H1 (cell line): ENCODE data around the gene PGBD5. TPM values are rescaled to one million over a fixed set of nuclear protein-coding genes. Genes with fewer than 3 reads are reported as not detected.

Experiments used
- CTCF ChIA-PET: fragments of 300-600 bp; sonication (Branson Sonifier 250); formaldehyde crosslinking; loops from one replicate; lab custom pipeline; 2021; ENCODE audit not compliant: partially characterized antibody; lab: Charles Lee
- POLR2A ChIA-PET: fragments of 300-600 bp; sonication (Branson Sonifier 250); formaldehyde crosslinking; loops from one replicate; lab custom pipeline; 2021; ENCODE audit warnings: inconsistent platforms; ENCODE audit not compliant: partially characterized antibody; lab: Charles Lee
- DNase-seq, 2 experiments: peaks; one replicate each; pipeline versions ENCODE4 v3.0.0 to v3.0.0-alpha.2; 2010 to 2022; ENCODE audit warnings: low spot score in 2 of 2, low read depth in 1 of 2, mixed read lengths in 1 of 2
- FAIRE-seq: peaks from 2 replicates; lab custom pipeline; 2011; peaks lifted over from hg19 to GRCh38; lab: Jason Lieb, UNC
- H2AFZ ChIP-seq: 2 replicates; pipeline ENCODE4 v1.8.1; 2012; ENCODE audit warnings: low read length, inconsistent platforms
- H2AK5ac ChIP-seq: 2 replicates; pipeline ENCODE4 v1.6.1; 2013; ENCODE audit warnings: low read depth, low read length
- H2BK120ac ChIP-seq: replicated peaks from 2 replicates; pipeline ENCODE3; 2013; ENCODE audit warnings: low read depth, low read length, inconsistent platforms
- H2BK12ac ChIP-seq: 2 replicates; pipeline ENCODE4 v1.6.1; 2013; ENCODE audit warnings: low read depth, low read length
- H2BK15ac ChIP-seq: 2 replicates; pipeline ENCODE4 v1.6.1; 2013; ENCODE audit warnings: low read length
- H2BK20ac ChIP-seq: 2 replicates; pipeline ENCODE4 v1.6.1; 2013; ENCODE audit warnings: low read length
- H2BK5ac ChIP-seq: 2 replicates; pipeline ENCODE4 v1.6.1; 2013; ENCODE audit warnings: low read depth, low read length
- H3K14ac ChIP-seq: 2 replicates; pipeline ENCODE4 v1.6.1; 2013; ENCODE audit warnings: inconsistent platforms; ENCODE audit not compliant: insufficient read length
- H3K18ac ChIP-seq: 2 replicates; pipeline ENCODE4 v1.6.1; 2013; ENCODE audit warnings: low read length; ENCODE audit errors: extremely low read depth
- H3K23ac ChIP-seq: 2 replicates; pipeline ENCODE4 v1.6.1; 2013; ENCODE audit warnings: inconsistent platforms; ENCODE audit not compliant: insufficient read length
- H3K23me2 ChIP-seq: 2 replicates; pipeline ENCODE4 v1.6.1; 2013; ENCODE audit warnings: low read depth, low read length
- H3K27ac ChIP-seq: 2 replicates; pipeline ENCODE4 v1.6.1; 2011; ENCODE audit warnings: low read depth, low read length, inconsistent platforms
- H3K27me3 ChIP-seq, 4 experiments: replicated peaks in 1 of 4; 1 replicate in 1 of 4; 2 replicates in 3 of 4; pipeline versions ENCODE4 v1.6.1 to v1.8.1; 2011 to 2013; ENCODE audit warnings: low read length in 3 of 4, mild to moderate bottlenecking in 3 of 4, inconsistent platforms in 2 of 4, mixed read lengths in 2 of 4, moderate library complexity in 1 of 4; ENCODE audit not compliant: control insufficient read depth in 3 of 4, insufficient read depth in 3 of 4; ENCODE audit errors: extremely low read depth in 1 of 4
- H3K36me3 ChIP-seq, 4 experiments: 2 replicates each; pipeline versions ENCODE4 v1.6.1 to v1.8.1; 2011 to 2013; ENCODE audit warnings: mild to moderate bottlenecking in 4 of 4, low read length in 3 of 4, moderate library complexity in 2 of 4, control low read depth in 1 of 4, inconsistent platforms in 1 of 4; ENCODE audit not compliant: insufficient read depth in 4 of 4, control insufficient read depth in 2 of 4
- H3K4ac ChIP-seq: replicated peaks from 2 replicates; pipeline ENCODE3; 2013; ENCODE audit warnings: low read length, low read depth, mixed read lengths, inconsistent platforms; ENCODE audit not compliant: insufficient read length
- H3K4me1 ChIP-seq, 4 experiments: replicated peaks in 1 of 4; 1 replicate in 1 of 4; 2 replicates in 3 of 4; pipeline versions ENCODE4 v1.6.1 to v1.8.1; 2011 to 2013; ENCODE audit warnings: low read length in 3 of 4, inconsistent platforms in 2 of 4, mixed read lengths in 1 of 4; ENCODE audit not compliant: insufficient read depth in 4 of 4, control insufficient read depth in 3 of 4
- H3K4me2 ChIP-seq, 2 experiments: 2 replicates each; pipeline versions ENCODE4 v1.6.1 to v1.8.1; 2011 to 2013; ENCODE audit warnings: low read depth in 2 of 2, low read length in 2 of 2, control low read depth in 1 of 2, inconsistent platforms in 1 of 2, mild to moderate bottlenecking in 1 of 2; ENCODE audit not compliant: insufficient read depth in 1 of 2
- H3K4me3 ChIP-seq, 4 experiments: fragments of 200-600, 300-600 bp in 1 of 4; sonication (generic), shearing (Covaris generic), sonication (Bioruptor Twin) in 1 of 4; 2 replicates each; pipeline versions ENCODE4 v1.5.1 to v1.8.1; 2011 to 2016; ENCODE audit warnings: low read length in 4 of 4, low read depth in 3 of 4, control low read depth in 2 of 4, inconsistent platforms in 2 of 4, mild to moderate bottlenecking in 2 of 4, mixed read lengths in 1 of 4, moderate library complexity in 1 of 4; ENCODE audit not compliant: insufficient read depth in 2 of 4; ENCODE audit errors: extremely low read depth in 1 of 4
- H3K56ac ChIP-seq: replicated peaks from 2 replicates; pipeline ENCODE3; 2013; ENCODE audit warnings: low read depth, mild to moderate bottlenecking, mixed read lengths, low read length, inconsistent platforms; ENCODE audit not compliant: insufficient read length
- H3K79me1 ChIP-seq: 2 replicates; pipeline ENCODE4 v1.6.1; 2013; ENCODE audit warnings: low read depth, low read length, control low read depth
- H3K79me2 ChIP-seq, 2 experiments: 2 replicates each; pipeline versions ENCODE4 v1.6.1 to v1.8.1; 2012 to 2013; ENCODE audit warnings: low read length in 2 of 2, mild to moderate bottlenecking in 2 of 2, inconsistent platforms in 1 of 2; ENCODE audit not compliant: insufficient read depth in 2 of 2, control insufficient read depth in 1 of 2
- H3K9ac ChIP-seq, 4 experiments: replicated peaks in 1 of 4; 1 replicate in 1 of 4; 2 replicates in 3 of 4; pipeline versions ENCODE4 v1.6.1 to v1.8.1; 2011 to 2013; ENCODE audit warnings: low read depth in 3 of 4, low read length in 3 of 4, control low read depth in 2 of 4, mild to moderate bottlenecking in 2 of 4, moderate library complexity in 2 of 4, inconsistent platforms in 1 of 4; ENCODE audit errors: extremely low read depth in 1 of 4
- H3K9me3 ChIP-seq, 2 experiments: 2 replicates each; pipeline versions ENCODE4 v1.6.1 to v1.8.1; 2012 to 2013; ENCODE audit warnings: mild to moderate bottlenecking in 2 of 2, moderate library complexity in 2 of 2, control low read depth in 1 of 2, inconsistent platforms in 1 of 2, low read depth in 1 of 2, low read length in 1 of 2, mixed read lengths in 1 of 2; ENCODE audit not compliant: insufficient read depth in 2 of 2
- H4K20me1 ChIP-seq, 2 experiments: replicated peaks in 1 of 2; 2 replicates each; pipeline versions ENCODE3 to v1.8.1; 2011 to 2013; ENCODE audit warnings: inconsistent platforms in 2 of 2, low read length in 2 of 2, mild to moderate bottlenecking in 1 of 2; ENCODE audit not compliant: insufficient read depth in 2 of 2, control insufficient read depth in 1 of 2
- H4K5ac ChIP-seq: 2 replicates; pipeline ENCODE4 v1.6.1; 2013; ENCODE audit warnings: low read length, low read depth, mixed read lengths, inconsistent platforms; ENCODE audit not compliant: insufficient read length
- H4K8ac ChIP-seq: 2 replicates; pipeline ENCODE4 v1.8.0; 2013; ENCODE audit warnings: mild to moderate bottlenecking, moderate library complexity, low read length, inconsistent platforms; ENCODE audit not compliant: insufficient read depth; ENCODE audit errors: extremely low read depth
- H4K91ac ChIP-seq: replicated peaks from 2 replicates; pipeline ENCODE3; 2013; ENCODE audit warnings: low read length, mixed read lengths, inconsistent platforms; ENCODE audit not compliant: insufficient read length
- CEBPB ChIP-seq: IDR thresholded peaks from 2 replicates; pipeline ENCODE4 v1.6.1; 2012; ENCODE audit warnings: low read depth, low read length
- CHD1 ChIP-seq: IDR thresholded peaks from 2 replicates; pipeline ENCODE4 v1.6.1; 2012; ENCODE audit warnings: low read depth, low read length, improper control_type of control experiment
- EGR1 ChIP-seq: IDR thresholded peaks from 2 replicates; pipeline ENCODE4 v1.6.1; 2011; ENCODE audit warnings: low read depth, low read length, borderline replicate concordance
- KDM4A ChIP-seq: IDR thresholded peaks from one replicate; pipeline ENCODE4 v1.7.1; 2012; ENCODE audit warnings: low read depth, mild to moderate bottlenecking, moderate library complexity, low read length, inconsistent platforms; ENCODE audit not compliant: severe bottlenecking
- WGBS, 2 experiments: shearing (Covaris generic) in 1 of 2; methylation state at CpG; one replicate each; pipeline versions ENCODE4 v1.1.6 to v1.1.7; 2013 to 2015; ENCODE audit warnings: low lambda C conversion rate in 2 of 2, mixed read lengths in 2 of 2, inconsistent platforms in 1 of 2, low coverage in 1 of 2, missing lambda C conversion rate in 1 of 2; ENCODE audit not compliant: insufficient replicate concordance in 2 of 2, insufficient coverage in 1 of 2, insufficient read length in 1 of 2; ENCODE audit errors: extremely low coverage in 1 of 2, missing lambda C conversion rate in 1 of 2; 5-methylcytosine and 5-hydroxymethylcytosine counted together
- polyA plus RNA-seq, 7 experiments: library from polyadenylated mRNA; depleted of rRNA in 3 of 7; stranded (reverse) in 5 of 7; unstranded in 2 of 7; fragments of >200 nt in 5 of 7; fragments of 200-250 nt in 2 of 7; gene quantifications; 1 replicate in 5 of 7; 2 replicates in 1 of 7; 4 replicates in 1 of 7; pipeline versions ENCODE4 v1.2.1 to v1.2.3, GENCODE V29; 2011 to 2013; ENCODE audit warnings: missing spikeins in 2 of 7, mixed read lengths in 2 of 7
- total RNA-seq: library from RNA; stranded (reverse); fragmentation: NEBNext Ultra II Directional; extraction: Animal tissue kit (Norgen Biotek cat#: 25700); gene quantifications from 2 replicates; pipeline ENCODE4 v1.2.1, GENCODE V29; 2021

PGBD5 gene
- total and polyA plus RNA-seq, 2 of the 8 experiments (the other 6 are each of a cell fraction or from before 2014, with no cell fraction given) = 16.3 to 18.4 TPM

- no peak overlapping the region for H2AFZ ChIP-seq
- peaks cover 6 to 17% of the 10 kb centered on the region in 2 experiments for H4K20me1 ChIP-seq
- H4K5ac ChIP-seq = no peak overlapping the region
- H3K23me2 ChIP-seq = peaks cover 18% of the 10 kb centered on the region; the same call in 1 of the 2 replicates
- no peak overlapping the region for H4K91ac ChIP-seq
- H3K9me3 ChIP-seq = 0 out of 4 replicates have a peak, but pooled peaks cover 0 to under 1% of the 10 kb centered on the region in 2 experiments
- H3K4me2 ChIP-seq = peak overlapping the region; percentile 95 to 97
- no peak overlapping the region for H3K23ac ChIP-seq
- H3K14ac ChIP-seq = no peak overlapping the region
- H3K79me1 ChIP-seq = peaks cover 4% of the 10 kb centered on the region; the same call in 1 of the 2 replicates
- FAIRE-seq (no peak), DNase-seq (peak in 1 of 2 experiments; percentile 60)
- no peak overlapping the region for H3K4ac ChIP-seq
- H3K27ac ChIP-seq = no peak overlapping the region
- H2BK5ac ChIP-seq = no peak overlapping the region
- peaks cover 3 to 43% of the 10 kb centered on the region in 2 experiments for H3K79me2 ChIP-seq
- H2BK12ac ChIP-seq = no peak overlapping the region
- peaks cover 0 to 17% (median 13%) of the 10 kb centered on the region in 4 experiments; a peak in 5 of 7 replicates for H3K27me3 ChIP-seq
- peak overlapping the region in 2 of 4 experiments; percentile 25 to 73; a peak in 2 of 7 replicates for H3K9ac ChIP-seq
- no peaks in the 10 kb centered on the region for H3K36me3 ChIP-seq
- H3K4me1 ChIP-seq = peaks cover 24 to 54% (median 31%) of the 10 kb centered on the region in 4 experiments
- WGBS, 2 experiments = 4% methylated on average over 14 of the region's 108 CpGs; no CpG with 5 or more reads in 1 of the 2 experiments
- CTCF ChIA-PET = no interaction called here
- no peak overlapping the region for H2AK5ac ChIP-seq
- no peak overlapping the region for H2BK120ac ChIP-seq
- no peak overlapping the region for H3K18ac ChIP-seq
- H3K4me3 ChIP-seq = peak overlapping the region; percentile 35 to 71 (median 69)
- H4K8ac ChIP-seq = no peak overlapping the region; the same call in 1 of the 2 replicates
- TF ChIP-seq KDM4A (peak; percentile 52), CHD1 (no peak), EGR1 (peak; percentile 57; the same call in 1 of the 2 replicates), CEBPB (no peak)
- POLR2A ChIA-PET = interaction anchor here (0.9 to 1.6 kb wide), 2 partner anchors 26 to 217 kb away, joined by 4 to 5 read pairs; partner anchors contain the start of gene COG2
- no peak overlapping the region for H3K56ac ChIP-seq
- H2BK15ac ChIP-seq = no peak overlapping the region
- H2BK20ac ChIP-seq = no peak overlapping the region
These were observed 660 bp downstream of the PGBD5 start for GRCh38 chr1:230425252-230426091.
